MM.1S (cell line): ENCODE data around the gene TPK1.

Source experiments
- CTCF ChIP-seq: fragments of 300-600 bp; sonication (generic); IDR thresholded peaks from 2 replicates; pipeline ENCODE4 v1.5.1; 2016; ENCODE audit warnings: antibody characterized with exemption, low read length, mixed read lengths
- EZH2 ChIP-seq: fragments of 300-600 bp; sonication (generic); optimal IDR thresholded peaks from 2 replicates; pipeline ENCODE3; 2017; ENCODE audit warnings: low read depth, mild to moderate bottlenecking, antibody characterized with exemption, low read length, mixed read lengths

- TF ChIP-seq CTCF (no peak), EZH2 (no peak)
These were observed 270.3 kb downstream of the TPK1 start for GRCh38 chr7:144565586-144565985.
